HL-60 (cell line): ENCODE measurements around the gene CLDN7.

Experiments used
- DNase-seq, 2 experiments: peaks; one replicate each; pipeline ENCODE4 v3.0.0-alpha.2; 2010 to 2020; ENCODE audit warnings: low read depth in 1 of 2, low spot score in 1 of 2
- H3K27ac ChIP-seq: fragments of 250-450 bp; sonication (Bioruptor Pico); replicated peaks from 2 replicates; pipeline ENCODE4 v1.5.1; 2020; ENCODE audit warnings: mild to moderate bottlenecking, moderate library complexity
- H3K27me3 ChIP-seq: fragments of 250-450 bp; sonication (Bioruptor Pico); 2 replicates; pipeline ENCODE4 v1.5.1; 2021; ENCODE audit warnings: mild to moderate bottlenecking, moderate library complexity; ENCODE audit not compliant: insufficient read depth, poor library complexity, severe bottlenecking
- H3K4me3 ChIP-seq: replicated peaks from 2 replicates; pipeline ENCODE4 v1.5.1; 2011; ENCODE audit warnings: mild to moderate bottlenecking, control low read depth, low read length; ENCODE audit not compliant: insufficient read depth
- GABPA ChIP-seq: IDR thresholded peaks from 2 replicates; pipeline ENCODE4 v1.6.1; 2012; ENCODE audit warnings: low read depth
- POLR2AphosphoS5 ChIP-seq: IDR thresholded peaks from 2 replicates; pipeline ENCODE4 v1.6.1; 2012; ENCODE audit warnings: low read depth
- SPI1 ChIP-seq: IDR thresholded peaks from 2 replicates; pipeline ENCODE4 v1.6.1; 2012; ENCODE audit warnings: low read depth, mild to moderate bottlenecking, borderline replicate concordance
- TF ChIP-seq, protein P1 (sequence below): IDR thresholded peaks from 2 replicates; pipeline ENCODE4 v1.6.1; 2012; ENCODE audit warnings: low read depth; ENCODE audit not compliant: insufficient replicate concordance
- TF ChIP-seq, protein P2 (sequence below): IDR thresholded peaks from one replicate; pipeline ENCODE4 v1.5.1; 2011; ENCODE audit warnings: low read length, control low read depth, inconsistent platforms; ENCODE audit not compliant: insufficient read depth

The CLDN7 gene

DNA sequence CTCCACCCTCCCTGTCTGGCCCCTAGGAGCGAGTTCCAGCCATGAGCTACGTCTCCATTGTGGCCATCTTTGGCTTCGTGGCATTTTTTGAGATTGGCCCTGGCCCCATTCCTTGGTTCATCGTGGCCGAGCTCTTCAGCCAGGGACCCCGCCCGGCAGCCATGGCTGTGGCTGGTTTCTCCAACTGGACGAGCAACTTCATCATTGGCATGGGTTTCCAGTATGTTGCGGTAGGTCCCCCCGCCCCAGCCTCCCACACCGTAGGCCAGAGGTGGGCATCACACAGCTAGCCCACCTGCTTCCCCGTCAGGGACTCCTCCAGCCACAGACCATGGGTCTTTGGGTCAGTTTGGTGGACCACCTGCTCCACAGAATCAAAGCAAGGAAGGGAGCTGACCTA is 23.4 kb upstream of the CLDN7 start:
- H3K27me3 ChIP-seq: no peaks in the 10 kb centered on the region

DNA sequence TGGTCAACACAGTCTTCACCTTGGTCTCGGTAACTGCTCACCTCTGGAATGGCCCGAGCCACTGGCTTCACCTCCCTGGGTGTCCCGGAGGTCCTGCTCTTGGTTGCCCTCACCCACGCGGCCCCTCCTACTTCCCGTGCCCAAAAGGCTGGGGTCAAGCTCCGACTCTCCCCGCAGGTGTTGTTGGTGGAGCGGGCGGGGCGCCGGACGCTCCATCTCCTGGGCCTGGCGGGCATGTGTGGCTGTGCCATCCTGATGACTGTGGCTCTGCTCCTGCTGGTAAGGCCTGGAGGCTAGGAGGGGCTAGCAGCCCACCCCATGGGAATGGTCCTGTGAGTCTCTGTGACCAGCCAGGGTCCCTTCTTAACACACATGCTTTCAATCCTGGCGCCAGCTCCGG is 22.6 kb upstream of the CLDN7 start:
- DNase-seq: no peak
- Histone ChIP-seq H3K27me3 (no peaks in the 10 kb centered on the region), H3K27ac (no peak overlapping the region), H3K4me3 (no peak overlapping the region)
- TF ChIP-seq, protein P1, sequence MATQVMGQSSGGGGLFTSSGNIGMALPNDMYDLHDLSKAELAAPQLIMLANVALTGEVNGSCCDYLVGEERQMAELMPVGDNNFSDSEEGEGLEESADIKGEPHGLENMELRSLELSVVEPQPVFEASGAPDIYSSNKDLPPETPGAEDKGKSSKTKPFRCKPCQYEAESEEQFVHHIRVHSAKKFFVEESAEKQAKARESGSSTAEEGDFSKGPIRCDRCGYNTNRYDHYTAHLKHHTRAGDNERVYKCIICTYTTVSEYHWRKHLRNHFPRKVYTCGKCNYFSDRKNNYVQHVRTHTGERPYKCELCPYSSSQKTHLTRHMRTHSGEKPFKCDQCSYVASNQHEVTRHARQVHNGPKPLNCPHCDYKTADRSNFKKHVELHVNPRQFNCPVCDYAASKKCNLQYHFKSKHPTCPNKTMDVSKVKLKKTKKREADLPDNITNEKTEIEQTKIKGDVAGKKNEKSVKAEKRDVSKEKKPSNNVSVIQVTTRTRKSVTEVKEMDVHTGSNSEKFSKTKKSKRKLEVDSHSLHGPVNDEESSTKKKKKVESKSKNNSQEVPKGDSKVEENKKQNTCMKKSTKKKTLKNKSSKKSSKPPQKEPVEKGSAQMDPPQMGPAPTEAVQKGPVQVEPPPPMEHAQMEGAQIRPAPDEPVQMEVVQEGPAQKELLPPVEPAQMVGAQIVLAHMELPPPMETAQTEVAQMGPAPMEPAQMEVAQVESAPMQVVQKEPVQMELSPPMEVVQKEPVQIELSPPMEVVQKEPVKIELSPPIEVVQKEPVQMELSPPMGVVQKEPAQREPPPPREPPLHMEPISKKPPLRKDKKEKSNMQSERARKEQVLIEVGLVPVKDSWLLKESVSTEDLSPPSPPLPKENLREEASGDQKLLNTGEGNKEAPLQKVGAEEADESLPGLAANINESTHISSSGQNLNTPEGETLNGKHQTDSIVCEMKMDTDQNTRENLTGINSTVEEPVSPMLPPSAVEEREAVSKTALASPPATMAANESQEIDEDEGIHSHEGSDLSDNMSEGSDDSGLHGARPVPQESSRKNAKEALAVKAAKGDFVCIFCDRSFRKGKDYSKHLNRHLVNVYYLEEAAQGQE: no peak
- no peak for TF ChIP-seq SPI1
- TF ChIP-seq POLR2AphosphoS5: no peak
- TF ChIP-seq, protein P2, sequence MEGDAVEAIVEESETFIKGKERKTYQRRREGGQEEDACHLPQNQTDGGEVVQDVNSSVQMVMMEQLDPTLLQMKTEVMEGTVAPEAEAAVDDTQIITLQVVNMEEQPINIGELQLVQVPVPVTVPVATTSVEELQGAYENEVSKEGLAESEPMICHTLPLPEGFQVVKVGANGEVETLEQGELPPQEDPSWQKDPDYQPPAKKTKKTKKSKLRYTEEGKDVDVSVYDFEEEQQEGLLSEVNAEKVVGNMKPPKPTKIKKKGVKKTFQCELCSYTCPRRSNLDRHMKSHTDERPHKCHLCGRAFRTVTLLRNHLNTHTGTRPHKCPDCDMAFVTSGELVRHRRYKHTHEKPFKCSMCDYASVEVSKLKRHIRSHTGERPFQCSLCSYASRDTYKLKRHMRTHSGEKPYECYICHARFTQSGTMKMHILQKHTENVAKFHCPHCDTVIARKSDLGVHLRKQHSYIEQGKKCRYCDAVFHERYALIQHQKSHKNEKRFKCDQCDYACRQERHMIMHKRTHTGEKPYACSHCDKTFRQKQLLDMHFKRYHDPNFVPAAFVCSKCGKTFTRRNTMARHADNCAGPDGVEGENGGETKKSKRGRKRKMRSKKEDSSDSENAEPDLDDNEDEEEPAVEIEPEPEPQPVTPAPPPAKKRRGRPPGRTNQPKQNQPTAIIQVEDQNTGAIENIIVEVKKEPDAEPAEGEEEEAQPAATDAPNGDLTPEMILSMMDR: no peak
- no peak for TF ChIP-seq GABPA

More for the DNA sequence above, 23.4 kb upstream of the CLDN7 start:
- Histone ChIP-seq H3K4me3 (no peak overlapping the region), H3K27ac (no peak overlapping the region)
- TF ChIP-seq GABPA: no peak
- no peak for TF ChIP-seq SPI1
- TF ChIP-seq, protein P1: no peak
- TF ChIP-seq POLR2AphosphoS5: no peak
- TF ChIP-seq, protein P2: no peak
- DNase-seq: no peak

DNA sequence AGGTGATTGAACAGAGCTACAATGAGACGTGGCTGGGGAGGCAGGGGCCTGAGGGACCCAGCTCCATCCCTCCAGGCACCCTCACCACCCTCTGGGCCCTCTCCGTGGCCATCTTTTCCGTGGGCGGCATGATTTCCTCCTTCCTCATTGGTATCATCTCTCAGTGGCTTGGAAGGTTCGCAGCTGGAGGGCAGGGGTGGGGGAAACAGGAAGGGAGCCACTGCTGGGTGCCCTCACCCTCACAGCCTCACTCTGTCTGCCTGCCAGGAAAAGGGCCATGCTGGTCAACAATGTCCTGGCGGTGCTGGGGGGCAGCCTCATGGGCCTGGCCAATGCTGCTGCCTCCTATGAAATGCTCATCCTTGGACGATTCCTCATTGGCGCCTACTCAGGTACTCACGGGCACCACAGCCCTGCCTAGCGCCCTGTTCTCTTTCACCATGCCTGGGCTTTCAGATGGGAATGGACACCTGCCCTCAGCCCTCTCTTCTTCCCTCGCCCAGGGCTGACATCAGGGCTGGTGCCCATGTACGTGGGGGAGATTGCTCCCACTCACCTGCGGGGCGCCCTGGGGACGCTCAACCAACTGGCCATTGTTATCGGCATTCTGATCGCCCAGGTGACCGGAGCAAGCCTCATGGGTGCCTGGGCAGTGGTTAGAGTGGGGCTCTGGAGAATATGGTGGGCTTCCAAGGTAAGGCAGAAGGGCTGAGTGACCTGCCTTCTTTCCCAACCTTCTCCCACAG is 21.4 kb upstream of the CLDN7 start:
- H3K4me3 ChIP-seq: no peak overlapping the region
- no peak for TF ChIP-seq POLR2AphosphoS5
- TF ChIP-seq SPI1: no peak
- TF ChIP-seq, protein P1: no peak
- TF ChIP-seq GABPA: no peak
- TF ChIP-seq, protein P2: no peak
- no peak overlapping the region for H3K27ac ChIP-seq
- no peaks in the 10 kb centered on the region for H3K27me3 ChIP-seq
- DNase-seq: no peak
